Measurements from ENCODE around the gene TBX3. TPM values are rescaled to one million over a fixed set of nuclear protein-coding genes. Genes with fewer than 3 reads are reported as not detected.

Gene TBX3
- total and polyA plus RNA-seq, 10 of the 15 experiments (the other 5 are each of a cell fraction or from before 2014, with no cell fraction given) = 0.04 to 0.28 (median 0.08) TPM; not detected in 7

- no peaks in the 10 kb centered on the region for H3K36me3 ChIP-seq (ENCODE audit: control insufficient read depth in 2 of 2, insufficient read depth in 2 of 2, low read length in 1 of 2)
- RAD21 ChIA-PET (ENCODE audit: unreplicated experiment) = no interaction called here
- SMC1A ChIA-PET (ENCODE audit: uncharacterized antibody, unreplicated experiment) = no interaction called here
- no peak overlapping the region for H3K9ac ChIP-seq (ENCODE audit: control insufficient read depth, insufficient read depth, low read length)
- BruUV-seq (replicated peaks) = no TSS peak
- H3K4me3 ChIP-seq = no peak overlapping the region
- H3K27ac ChIP-seq (ENCODE audit: control insufficient read depth, insufficient read depth) = no peak overlapping the region
- DNase-seq (ENCODE audit: low read depth, low spot score) (no peak), FAIRE-seq (no peak), ATAC-seq (no peak)
- H3K79me2 ChIP-seq (ENCODE audit: control insufficient read depth, insufficient read depth, low read length) = no peaks in the 10 kb centered on the region
- intact Hi-C loops (cut with micrococcal nuclease; ENCODE audit: unreplicated experiment) = no loop called here
- no peak overlapping the region for H2AFZ ChIP-seq (ENCODE audit: control insufficient read depth, low read depth, low read length)
- in situ Hi-C loops (cut with MboI) = no loop called here
- H4K20me1 ChIP-seq (ENCODE audit: control insufficient read depth, insufficient read depth) = no peaks in the 10 kb centered on the region
- no peak overlapping the region for H3K4me2 ChIP-seq (ENCODE audit: control insufficient read depth, insufficient read depth)
- WGBS (ENCODE audit: insufficient coverage, insufficient replicate concordance, low lambda C conversion rate, missing lambda C conversion rate) = 69% methylated on average over 42 of the region's 70 CpGs
- peaks cover 2 to 4% of the 10 kb centered on the region in 2 experiments for H3K27me3 ChIP-seq (replicated peaks in 1 of 2; ENCODE audit: control insufficient read depth in 2 of 2, insufficient read depth in 2 of 2, low read length in 1 of 2)
- no peaks in the 10 kb centered on the region for H3K9me3 ChIP-seq (replicated peaks; ENCODE audit: control insufficient read depth, insufficient read depth, low read length)
- H3K4me1 ChIP-seq (ENCODE audit: control insufficient read depth, insufficient read depth, low read length) = no peaks in the 10 kb centered on the region
- POLR2A ChIA-PET = no interaction called here
- CTCF ChIA-PET = no interaction called here
- TF ChIP-seq CBX3 (IDR thresholded peaks at IDR 0.05; ENCODE audit: borderline replicate concordance, low read depth) = no peak
These were observed 9.5 kb downstream of the TBX3 start for GRCh38 chr12:114674251-114675047.

- ChIA-PET POLR2A (no interaction called here), CTCF (no interaction called here), SMC1A (ENCODE audit: uncharacterized antibody, unreplicated experiment) (interaction anchor here (0.8 kb wide), 1 partner anchor 857 kb away, joined by 3 read pairs; no protein-coding TSS in a partner anchor), RAD21 (ENCODE audit: unreplicated experiment) (no interaction called here)
- no TSS peak for BruUV-seq (replicated peaks)
- no peak overlapping the region for H3K4me2 ChIP-seq (ENCODE audit: control insufficient read depth, insufficient read depth)
- H3K9me3 ChIP-seq (replicated peaks; ENCODE audit: control insufficient read depth, insufficient read depth, low read length) = no peaks in the 10 kb centered on the region
- in situ Hi-C loops (cut with MboI) (no loop called here), intact Hi-C loops (cut with micrococcal nuclease; ENCODE audit: unreplicated experiment) (no loop called here)
- H3K4me1 ChIP-seq (ENCODE audit: control insufficient read depth, insufficient read depth, low read length) = no peaks in the 10 kb centered on the region
- 67% methylated on average over 11 of the region's 12 CpGs for WGBS (ENCODE audit: insufficient coverage, insufficient replicate concordance, low lambda C conversion rate, missing lambda C conversion rate)
- no peaks in the 10 kb centered on the region for H3K36me3 ChIP-seq (ENCODE audit: control insufficient read depth in 2 of 2, insufficient read depth in 2 of 2, low read length in 1 of 2)
- FAIRE-seq (no peak), ATAC-seq (no peak), DNase-seq (ENCODE audit: low read depth, low spot score) (no peak)
- no peaks in the 10 kb centered on the region for H4K20me1 ChIP-seq (ENCODE audit: control insufficient read depth, insufficient read depth)
- H3K79me2 ChIP-seq (ENCODE audit: control insufficient read depth, insufficient read depth, low read length) = no peaks in the 10 kb centered on the region
- H3K27ac ChIP-seq (ENCODE audit: control insufficient read depth, insufficient read depth) = no peak overlapping the region
- H3K9ac ChIP-seq (ENCODE audit: control insufficient read depth, insufficient read depth, low read length) = no peak overlapping the region
- H2AFZ ChIP-seq (ENCODE audit: control insufficient read depth, low read depth, low read length) = no peak overlapping the region
- no peak overlapping the region for H3K4me3 ChIP-seq
- peaks cover 2 to 4% of the 10 kb centered on the region in 2 experiments for H3K27me3 ChIP-seq (replicated peaks in 1 of 2; ENCODE audit: control insufficient read depth in 2 of 2, insufficient read depth in 2 of 2, low read length in 1 of 2)
- TF ChIP-seq EZH2 (IDR thresholded peaks at IDR 0.05; ENCODE audit: borderline replicate concordance, control insufficient read depth, low read depth, low read length) = no peak
- no peak for TF ChIP-seq PML (IDR thresholded peaks at IDR 0.05; ENCODE audit: low read length)
- no peak for TF ChIP-seq MEF2B (IDR thresholded peaks at IDR 0.05; ENCODE audit: partially characterized antibody, poor library complexity, severe bottlenecking)
- TF ChIP-seq NR2C1 (IDR thresholded peaks at IDR 0.05) = no peak
- TF ChIP-seq CBX3 (IDR thresholded peaks at IDR 0.05; ENCODE audit: borderline replicate concordance, low read depth) = no peak
- TF ChIP-seq CEBPB (IDR thresholded peaks at IDR 0.05; ENCODE audit: borderline replicate concordance in 1 of 2, low read depth in 2 of 2, low read length in 2 of 2) = no peak
- no peak for TF ChIP-seq FOXM1 (IDR thresholded peaks at IDR 0.05; ENCODE audit: low read depth, low read length)
- no peak for TF ChIP-seq PAX5 (IDR thresholded peaks at IDR 0.05; ENCODE audit: borderline replicate concordance, low read depth, low read length)
- no peak for TF ChIP-seq CBX5 (IDR thresholded peaks at IDR 0.05; ENCODE audit: low read depth)
- TF ChIP-seq IRF5 (IDR thresholded peaks at IDR 0.05; ENCODE audit: borderline replicate concordance) = no peak
- TF ChIP-seq FOS (IDR thresholded peaks at IDR 0.05; ENCODE audit: borderline replicate concordance, extremely low read depth, insufficient read length) = no peak
- no peak for TF ChIP-seq CTCF (IDR thresholded peaks at IDR 0.05 in 2 of 3, conservative IDR thresholded peaks at IDR 0.05 in 1 of 3; ENCODE audit: control insufficient read depth in 2 of 3, extremely low read depth in 1 of 3, insufficient read depth in 1 of 3, low read depth in 3 of 3, low read length in 3 of 3)
These were observed 10.1 kb downstream of the TBX3 start for GRCh38 chr12:114673901-114674250.
